ENCODE data around the gene OPHN1. TPM values are rescaled to one million over a fixed set of nuclear protein-coding genes. Genes with fewer than 3 reads are reported as not detected.

The OPHN1 gene
- 1 to 10 TPM; 2.8 to 8.7 (median 6.6) TPM for total RNA-seq

DNA sequence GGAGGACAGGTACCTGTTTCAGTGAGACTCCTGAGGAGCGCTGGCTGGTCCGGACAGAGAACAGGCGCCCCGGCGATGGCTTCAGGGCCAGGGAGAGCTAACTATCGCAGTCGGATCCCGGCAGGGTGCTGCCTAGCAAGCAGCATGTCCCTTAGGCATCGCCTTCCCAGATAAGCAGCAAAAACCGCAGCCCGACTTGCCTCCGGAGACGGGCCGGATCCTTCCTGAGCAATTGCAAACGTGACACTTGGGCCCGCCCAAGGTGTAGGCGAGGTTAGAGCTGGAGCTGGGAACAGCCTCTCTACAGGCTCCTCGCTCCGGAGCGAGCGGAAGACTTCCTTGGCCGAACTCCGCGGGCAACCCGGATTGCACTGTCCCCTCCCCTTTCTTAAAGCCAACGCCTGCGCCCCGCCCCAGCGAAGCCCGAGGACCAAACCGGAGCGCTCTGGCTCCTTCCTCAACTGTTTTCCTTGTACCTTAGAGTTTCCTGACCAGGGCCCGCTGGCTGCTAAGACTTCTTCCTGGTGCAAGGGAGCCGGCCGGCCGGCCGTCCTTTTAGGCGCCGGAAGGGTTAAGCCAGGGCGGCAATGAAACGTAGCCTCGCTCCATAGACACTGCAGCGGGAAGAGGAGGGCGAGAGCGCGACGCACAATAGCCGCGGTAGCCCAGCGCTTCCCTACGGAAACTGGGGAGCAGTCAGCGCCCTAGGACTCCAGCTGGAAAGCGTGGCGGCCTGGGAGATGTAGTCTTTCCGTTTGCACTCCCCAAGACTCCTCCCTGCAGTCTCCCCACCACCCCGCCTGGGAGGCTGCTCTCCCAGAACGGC is at the start of gene OPHN1:
Gene OPHN1, minus strand, starts transcription at position 341 of the 826 bp plus-strand sequence. CDS start 475 bp downstream, outside the sequence.
- peaks cover 0 to 18% (median 2%) of the 10 kb centered on the region in 4 donors for H3K4me1 ChIP-seq
- WGBS, 2 donors (ENCODE audit: low coverage in 1 of 2), result 0 to 49% methylated on average over 1 to 57 of the region's 57 CpGs
- in situ Hi-C loops (cut with MboI; ENCODE audit: low pct_ligation_motif_present in 1 of 4, low pct_unique_long_range_greater_than_20kb in 1 of 4, low sequenced_read_pairs in 3 of 4), result no loop called here
- peak; percentile 83 for DNase-seq
- no peak for TF ChIP-seq CTCF (IDR thresholded peaks at IDR 0.05)
- peak; percentile 48 for TF ChIP-seq POLR2A (IDR thresholded peaks at IDR 0.05)
- no peak for TF ChIP-seq EP300 (IDR thresholded peaks at IDR 0.05; ENCODE audit: low read depth)
- TF ChIP-seq POLR2AphosphoS5 (IDR thresholded peaks at IDR 0.05), result peak in 1 of 3 donors; percentile 31
- peak within 1 kb of the TSS; percentile 82 to 92 (median 89) for H3K27ac ChIP-seq
- no peaks in the 10 kb centered on the region for H3K36me3 ChIP-seq
- H3K4me3 ChIP-seq, result peak within 1 kb of the TSS; percentile 42 to 67 (median 52)
- no peaks in the 10 kb centered on the region for H3K27me3 ChIP-seq
- H3K9me3 ChIP-seq, result no peaks in the 10 kb centered on the region
- intact Hi-C loops (cut with DNase I; ENCODE audit: low total_unique reads), result no loop called here

DNA sequence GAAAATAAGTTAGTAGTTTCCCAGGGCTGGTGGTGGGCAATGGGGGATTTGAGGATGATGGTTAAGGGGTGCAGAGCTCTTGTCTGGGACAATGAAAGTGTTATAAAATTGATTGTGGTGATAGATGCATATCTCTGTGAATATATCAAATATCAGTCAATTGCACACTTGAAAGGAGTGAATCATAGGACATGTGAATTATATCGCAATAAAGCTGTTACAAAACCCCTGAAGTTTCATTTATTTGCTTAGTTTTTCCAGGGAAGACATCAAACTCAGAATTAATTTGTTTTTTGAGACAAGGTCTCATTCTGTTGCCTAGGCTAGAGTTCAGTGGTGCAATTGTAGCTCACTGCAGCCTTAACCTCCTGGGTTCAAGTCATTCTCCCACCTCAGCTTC is 47.7 kb upstream of the OPHN1 start:
- Histone ChIP-seq H3K27ac (no peak overlapping the region), H3K4me1 (no peaks in the 10 kb centered on the region), H3K9me3 (no peaks in the 10 kb centered on the region), H3K36me3 (no peaks in the 10 kb centered on the region), H3K4me3 (no peak overlapping the region), H3K27me3 (no peaks in the 10 kb centered on the region)
- WGBS, 2 donors (ENCODE audit: low coverage in 1 of 2), result 81% methylated on average over 1 of the region's 1 CpG; no CpG with 5 or more reads in 1 of the 2 donors
- DNase-seq, result no peak
- in situ Hi-C loops (cut with MboI; ENCODE audit: low pct_ligation_motif_present in 1 of 4, low pct_unique_long_range_greater_than_20kb in 1 of 4, low sequenced_read_pairs in 3 of 4) (no loop called here), intact Hi-C loops (cut with DNase I; ENCODE audit: low total_unique reads) (no loop called here)
- no peak for TF ChIP-seq EP300 (IDR thresholded peaks at IDR 0.05; ENCODE audit: low read depth)
- TF ChIP-seq POLR2AphosphoS5 (IDR thresholded peaks at IDR 0.05), result no peak
- no peak for TF ChIP-seq CTCF (IDR thresholded peaks at IDR 0.05)
- no peak for TF ChIP-seq POLR2A (IDR thresholded peaks at IDR 0.05)

DNA sequence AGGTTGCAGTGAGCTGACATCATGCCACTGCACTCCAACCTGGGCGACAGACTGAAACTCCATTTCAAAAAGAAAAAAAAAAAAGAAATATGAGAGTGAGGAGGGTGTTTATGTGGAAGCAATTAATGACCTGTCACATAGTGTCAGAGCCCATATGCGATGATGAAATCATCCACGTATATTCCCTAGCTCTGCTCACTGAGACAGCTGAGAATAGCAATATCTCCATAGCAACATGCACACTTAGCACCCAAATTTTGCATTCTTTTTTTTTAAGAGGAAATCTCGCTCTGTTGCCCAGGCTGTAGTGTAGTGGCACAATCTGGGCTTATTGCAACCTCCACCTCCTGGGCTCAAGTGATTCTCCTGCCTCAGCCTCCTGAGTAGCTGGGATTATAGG is 31.5 kb upstream of the OPHN1 start:
- Histone ChIP-seq H3K4me3 (no peak overlapping the region), H3K36me3 (no peaks in the 10 kb centered on the region), H3K4me1 (no peaks in the 10 kb centered on the region), H3K27ac (no peak overlapping the region), H3K9me3 (no peaks in the 10 kb centered on the region), H3K27me3 (no peaks in the 10 kb centered on the region)
- no peak for TF ChIP-seq POLR2A (IDR thresholded peaks at IDR 0.05)
- no peak for TF ChIP-seq CTCF (IDR thresholded peaks at IDR 0.05)
- no peak for TF ChIP-seq EP300 (IDR thresholded peaks at IDR 0.05; ENCODE audit: low read depth)
- no peak for TF ChIP-seq POLR2AphosphoS5 (IDR thresholded peaks at IDR 0.05)
- in situ Hi-C loops (cut with MboI; ENCODE audit: low pct_ligation_motif_present in 1 of 4, low pct_unique_long_range_greater_than_20kb in 1 of 4, low sequenced_read_pairs in 3 of 4) (loop anchor here in 3 of 4 donors (25.0 kb wide), 2 partner anchors 252 to 277 kb away; no protein-coding TSS in a partner anchor), intact Hi-C loops (cut with DNase I; ENCODE audit: low total_unique reads) (loop anchor here (10.0 kb wide), 1 partner anchor 270 kb away; no protein-coding TSS in a partner anchor)
- no peak for DNase-seq
- WGBS, 2 donors (ENCODE audit: low coverage in 1 of 2), result 81 to 90% methylated on average over 2 to 4 of the region's 4 CpGs

DNA sequence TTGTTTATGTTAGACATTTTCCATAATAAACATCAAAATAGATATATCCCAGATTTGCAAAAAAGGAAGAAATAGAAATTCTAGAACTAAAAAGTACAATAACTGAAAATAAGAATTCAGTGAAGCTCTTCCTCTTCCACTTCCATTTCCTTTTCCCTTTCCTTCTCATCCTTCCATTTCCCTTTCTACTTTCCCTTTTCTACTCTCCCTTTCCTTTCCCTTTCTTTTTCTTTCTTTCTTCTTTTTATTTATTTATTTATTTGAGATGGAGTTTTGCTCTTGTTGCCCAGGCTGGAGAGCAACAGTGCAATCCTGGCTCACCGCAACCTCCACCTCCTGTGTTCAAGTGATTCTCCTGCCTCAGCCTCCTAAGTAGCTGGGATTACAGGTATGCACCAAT is 30.6 kb upstream of the OPHN1 start:
- no peaks in the 10 kb centered on the region for H3K9me3 ChIP-seq
- no peak overlapping the region for H3K27ac ChIP-seq
- no peak for TF ChIP-seq POLR2A (IDR thresholded peaks at IDR 0.05)
- no peaks in the 10 kb centered on the region for H3K4me1 ChIP-seq
- WGBS, 2 donors (ENCODE audit: low coverage in 1 of 2), result 94% methylated on average over 1 of the region's 1 CpG; no CpG with 5 or more reads in 1 of the 2 donors
- H3K36me3 ChIP-seq, result no peaks in the 10 kb centered on the region
- in situ Hi-C loops (cut with MboI; ENCODE audit: low pct_ligation_motif_present in 1 of 4, low pct_unique_long_range_greater_than_20kb in 1 of 4, low sequenced_read_pairs in 3 of 4), result loop anchor here in 3 of 4 donors (25.0 kb wide), 2 partner anchors 252 to 277 kb away; no protein-coding TSS in a partner anchor
- no peak for DNase-seq
- no peak overlapping the region for H3K4me3 ChIP-seq
- intact Hi-C loops (cut with DNase I; ENCODE audit: low total_unique reads), result loop anchor here (10.0 kb wide), 1 partner anchor 269 kb away; no protein-coding TSS in a partner anchor
- no peaks in the 10 kb centered on the region for H3K27me3 ChIP-seq
